ENCODE measurements around the gene UGP2. TPM values are rescaled to one million over a fixed set of nuclear protein-coding genes. Genes with fewer than 3 reads are reported as not detected.

Gene UGP2
- total RNA-seq, 1 experiment from 2014 or later, result 73.1 TPM

GRCh38 chr2:63865159-63865799 lies 23.6 kb downstream of the UGP2 start:
- DNase-seq (ENCODE audit: low spot score), result no peak

GRCh38 chr2:63866009-63866709 lies 24.5 kb downstream of the UGP2 start:
- DNase-seq (ENCODE audit: low spot score), result no peak

GRCh38 chr2:63870679-63871078 lies 29.0 kb downstream of the UGP2 start:
- no peak for DNase-seq (ENCODE audit: low spot score)

GRCh38 chr2:63871864-63872263 lies 30.2 kb downstream of the UGP2 start:
- no peak for DNase-seq (ENCODE audit: low spot score)

GRCh38 chr2:63872571-63873328 lies 31.1 kb downstream of the UGP2 start:
- no peak for DNase-seq (ENCODE audit: low spot score)

- DNase-seq (ENCODE audit: low spot score), result no peak
These were observed 32.8 kb downstream of the UGP2 start for GRCh38 chr2:63874204-63875130.

- DNase-seq (ENCODE audit: low spot score), result no peak
These were observed 33.4 kb downstream of the UGP2 start for GRCh38 chr2:63875131-63875527.

- DNase-seq (ENCODE audit: low spot score), result no peak
These were observed 34.0 kb downstream of the UGP2 start for GRCh38 chr2:63875559-63876245.

GRCh38 chr2:63876311-63876710 lies 34.6 kb downstream of the UGP2 start:
- DNase-seq (ENCODE audit: low spot score), result no peak

- no peak for DNase-seq (ENCODE audit: low spot score)
These were observed 36.8 kb downstream of the UGP2 start for GRCh38 chr2:63878486-63878885.

GRCh38 chr2:63879876-63880433 lies 38.3 kb downstream of the UGP2 start:
- DNase-seq (ENCODE audit: low spot score), result no peak

- DNase-seq (ENCODE audit: low spot score), result no peak
These were observed 38.9 kb downstream of the UGP2 start for GRCh38 chr2:63880625-63881024.

- DNase-seq (ENCODE audit: low spot score), result no peak
These were observed 39.5 kb downstream of the UGP2 start for GRCh38 chr2:63881205-63881604.

- DNase-seq (ENCODE audit: low spot score), result no peak
These were observed 40.9 kb downstream of the UGP2 start for GRCh38 chr2:63882395-63883105.

- no peak for DNase-seq (ENCODE audit: low spot score)
These were observed 44.7 kb downstream of the UGP2 start for GRCh38 chr2:63886445-63886844.

- DNase-seq (ENCODE audit: low spot score), result no peak
These were observed 46.4 kb downstream of the UGP2 start for GRCh38 chr2:63888053-63888452.

GRCh38 chr2:63888490-63889402 lies 47.0 kb downstream of the UGP2 start:
- peak; percentile 41 for DNase-seq (ENCODE audit: low spot score)

- DNase-seq (ENCODE audit: low spot score), result no peak
These were observed 49.0 kb downstream of the UGP2 start for GRCh38 chr2:63890678-63891077.

GRCh38 chr2:63891488-63892030 lies 49.9 kb downstream of the UGP2 start:
- no peak for DNase-seq (ENCODE audit: low spot score)

All from A172 (cell line).